ENCODE data around the gene GALNT2.

The GALNT2 gene

DNA sequence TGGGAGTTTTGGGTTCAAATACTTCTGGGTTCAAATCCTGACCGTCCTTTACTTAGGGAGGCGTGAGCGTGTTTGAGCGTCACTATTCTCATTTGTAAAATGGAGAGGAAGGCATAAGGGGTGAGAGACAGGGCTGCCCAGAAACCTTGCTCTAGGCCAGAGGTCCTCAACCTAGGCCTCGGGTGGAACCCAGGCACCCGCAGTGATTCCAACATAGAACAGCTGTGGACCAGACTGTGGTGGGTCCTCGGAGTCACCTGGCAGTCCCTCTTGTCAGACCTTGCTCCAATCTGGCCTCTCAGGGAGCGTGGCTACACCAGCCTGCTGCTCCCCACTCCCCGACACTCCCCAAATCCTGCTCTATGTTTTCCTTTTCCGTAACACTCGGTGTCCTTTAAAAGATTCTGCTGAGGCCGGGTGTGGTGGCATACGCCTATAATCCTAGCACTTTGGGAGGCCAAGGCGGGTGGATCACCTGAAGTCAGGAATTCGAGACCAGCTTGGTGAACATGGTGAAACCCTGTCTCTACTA lies 242.7 kb downstream of the GALNT2 start:
- no peak for DNase-seq

DNA sequence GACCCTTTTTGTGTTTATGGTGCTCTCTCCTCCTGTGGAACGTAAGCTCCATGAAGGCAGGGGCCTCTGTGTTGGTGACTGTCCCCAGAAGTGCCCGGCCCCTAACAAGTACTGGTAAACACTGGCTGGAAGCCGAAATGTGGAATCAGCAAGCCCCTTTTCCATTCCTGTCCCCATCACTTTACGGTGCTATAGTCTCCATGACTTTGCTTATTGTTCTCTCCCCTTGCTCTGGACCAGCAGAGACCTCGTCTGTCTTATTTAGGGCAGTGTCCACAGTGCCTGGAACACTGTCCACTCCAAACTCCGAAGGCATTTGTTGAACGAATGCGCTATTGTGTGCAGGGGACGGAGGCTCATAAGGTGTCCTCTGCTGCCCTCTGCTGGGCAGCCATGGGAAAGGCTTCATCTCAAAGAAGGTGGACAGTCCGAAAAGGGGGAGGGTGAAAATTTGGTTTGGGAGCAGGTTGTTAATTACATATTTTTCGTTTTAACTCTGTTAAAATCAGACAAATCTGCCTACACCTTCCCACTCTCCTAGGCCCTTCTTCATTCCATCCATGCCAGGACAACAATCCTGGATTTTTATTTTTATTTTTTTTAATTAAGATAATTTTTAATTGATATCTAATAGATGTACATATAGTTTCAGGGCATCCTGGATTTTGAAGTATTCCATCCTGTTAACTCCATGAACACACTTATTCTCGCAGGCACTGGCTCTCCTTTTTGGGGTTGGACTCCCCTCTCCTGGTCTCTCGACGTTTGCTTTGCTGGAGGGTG lies 243.5 kb downstream of the GALNT2 start:
- DNase-seq = peak; percentile 70

GRCh38 chr1:230312676-230313075 lies 245.6 kb downstream of the GALNT2 start:
- DNase-seq = no peak

GRCh38 chr1:230313453-230314141 lies 246.6 kb downstream of the GALNT2 start:
- no peak for DNase-seq

- no peak for DNase-seq
These were observed 247.1 kb downstream of the GALNT2 start for GRCh38 chr1:230314142-230314470.

- DNase-seq = no peak
These were observed 248.1 kb downstream of the GALNT2 start for GRCh38 chr1:230315099-230315498.

- no peak for DNase-seq
These were observed 250.1 kb downstream of the GALNT2 start for GRCh38 chr1:230316864-230317745.

GRCh38 chr1:230317823-230318819 lies 251.1 kb downstream of the GALNT2 start:
- DNase-seq = no peak

DNA sequence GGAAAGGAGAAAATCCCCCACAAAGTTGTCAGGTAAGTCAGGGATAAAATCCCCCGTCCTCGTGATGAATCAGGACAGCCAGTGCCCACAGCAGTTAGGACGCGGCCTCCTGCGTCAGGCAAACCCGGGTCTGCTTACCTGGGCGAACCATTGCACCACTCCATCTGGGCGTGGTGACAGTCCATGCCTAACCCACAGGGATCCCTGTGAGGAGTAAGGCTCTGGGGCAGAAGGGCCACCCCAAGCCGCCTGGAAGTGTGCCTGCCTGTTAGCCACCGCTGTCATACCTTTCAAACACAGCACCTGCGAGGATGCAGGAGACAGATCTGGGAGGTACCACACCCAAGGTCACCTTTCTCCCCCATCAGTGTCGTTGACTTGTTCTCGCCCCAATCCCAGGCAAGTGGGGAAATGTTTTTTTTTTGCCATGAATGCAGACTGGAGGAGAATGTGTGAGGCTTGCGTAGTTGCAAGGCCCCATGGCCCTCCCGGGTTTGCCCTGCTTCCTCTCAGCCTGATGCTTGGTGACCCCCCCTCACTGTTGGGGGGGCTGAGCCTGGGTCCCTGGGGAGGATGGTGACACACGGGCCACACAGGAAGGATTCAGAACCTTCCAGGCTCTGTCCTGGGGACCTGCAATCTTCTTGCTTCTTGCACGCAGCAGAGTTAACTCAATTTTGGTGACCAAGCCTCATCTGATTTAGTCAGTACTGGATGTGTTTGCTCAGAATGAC lies 252.1 kb downstream of the GALNT2 start:
- no peak for DNase-seq

DNA sequence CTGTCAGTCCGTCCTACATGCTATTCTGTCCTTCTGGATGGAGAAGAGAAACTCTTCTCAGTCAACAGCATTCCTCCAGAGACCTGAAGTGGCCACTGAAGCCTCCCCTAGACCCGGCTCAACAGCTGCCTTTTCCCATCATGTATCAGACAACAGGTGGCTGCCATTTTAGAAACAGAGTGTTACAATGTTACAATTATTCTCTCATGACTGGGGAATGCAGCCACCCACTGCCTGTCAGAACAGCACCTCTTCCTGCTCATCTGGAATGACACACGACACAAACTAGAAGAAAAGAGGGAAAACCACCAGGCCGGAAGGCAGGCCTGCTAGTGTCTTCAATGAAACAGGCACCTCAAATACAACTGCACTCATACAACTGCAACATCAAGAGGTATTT lies 253.8 kb downstream of the GALNT2 start:
- DNase-seq = no peak

- no peak for DNase-seq
These were observed 254.3 kb downstream of the GALNT2 start for GRCh38 chr1:230321341-230321740.

DNA sequence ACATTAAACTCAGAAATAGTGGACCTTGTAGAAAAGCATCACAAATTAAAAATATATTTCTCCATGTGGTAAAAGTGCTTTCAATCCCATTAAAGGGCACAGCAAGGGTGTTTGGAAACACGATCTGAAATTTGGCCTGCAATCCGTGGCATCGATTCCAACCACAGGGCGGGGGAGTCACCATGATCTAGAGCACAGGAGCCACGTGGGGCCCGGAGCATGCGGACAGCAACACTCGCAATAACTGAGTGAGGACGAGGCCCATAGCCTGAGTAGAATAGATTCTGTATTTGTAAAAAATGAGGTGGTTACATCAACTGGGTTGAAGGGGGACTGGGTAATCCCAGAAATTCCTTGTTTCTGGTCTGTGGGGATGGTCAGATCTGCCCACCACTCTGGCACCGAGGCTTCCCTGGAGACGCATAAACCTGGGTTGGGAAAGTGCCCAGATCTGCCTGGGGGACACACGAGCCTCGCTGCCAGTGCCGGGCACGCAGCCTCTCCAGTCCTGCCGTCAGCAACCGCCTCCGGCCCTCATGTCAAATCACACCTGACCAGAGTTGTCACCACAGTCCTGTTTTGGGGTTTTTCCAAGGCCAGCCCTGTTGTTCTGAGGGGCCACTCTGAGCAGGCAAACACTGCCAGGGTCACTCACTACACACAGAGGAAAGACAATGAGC lies 254.8 kb downstream of the GALNT2 start:
- DNase-seq = no peak

GRCh38 chr1:230322421-230322756 lies 255.4 kb downstream of the GALNT2 start:
- DNase-seq = no peak

DNA sequence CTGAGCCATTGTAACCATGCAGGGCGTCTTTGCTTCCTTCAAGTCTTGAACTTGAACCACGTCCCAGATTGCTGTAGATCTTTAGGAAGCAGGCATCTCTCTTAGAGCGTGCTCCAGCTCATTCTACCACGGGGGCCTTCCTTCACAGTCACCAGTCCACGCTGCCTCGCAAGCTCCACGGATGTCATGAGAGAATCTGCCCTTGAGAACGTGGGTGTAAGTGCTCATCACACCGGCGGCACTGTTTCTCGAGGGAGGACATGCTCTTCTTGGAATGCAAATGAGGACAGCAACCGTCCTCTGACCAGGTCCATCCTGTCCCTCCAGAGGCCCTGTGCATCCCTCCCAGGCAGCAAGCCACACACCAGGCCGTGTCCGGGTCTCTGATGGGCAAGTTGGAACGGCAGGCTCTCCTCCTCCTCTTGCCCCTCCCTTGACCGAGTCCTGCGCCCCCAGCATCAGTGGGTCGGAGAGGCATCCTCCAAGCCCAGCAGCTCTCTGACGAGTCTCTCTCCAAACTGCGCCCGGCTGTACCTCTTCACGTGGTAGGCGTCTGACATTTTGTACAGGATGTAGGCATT lies 256.0 kb downstream of the GALNT2 start:
- no peak for DNase-seq

DNA sequence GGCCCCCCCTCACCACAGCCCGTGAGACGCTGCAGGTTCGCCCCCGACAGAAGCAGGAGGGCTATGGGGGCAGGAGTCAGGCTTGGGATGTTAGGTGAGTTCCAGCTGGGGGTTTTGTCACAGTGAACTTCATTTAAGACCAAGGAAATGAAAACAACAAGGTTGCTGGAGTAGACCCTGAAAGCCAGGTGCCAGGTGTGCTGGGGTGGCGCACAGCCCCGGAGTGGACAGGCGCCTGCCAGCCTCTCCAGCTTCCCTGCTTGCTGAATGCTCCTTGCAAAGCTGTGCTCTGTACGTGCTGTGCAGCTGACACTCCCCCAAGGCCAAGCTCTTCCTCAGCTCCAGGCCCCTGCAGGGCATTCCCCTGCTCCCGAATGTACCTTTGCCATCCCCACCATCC lies 256.6 kb downstream of the GALNT2 start:
- DNase-seq = no peak

DNA sequence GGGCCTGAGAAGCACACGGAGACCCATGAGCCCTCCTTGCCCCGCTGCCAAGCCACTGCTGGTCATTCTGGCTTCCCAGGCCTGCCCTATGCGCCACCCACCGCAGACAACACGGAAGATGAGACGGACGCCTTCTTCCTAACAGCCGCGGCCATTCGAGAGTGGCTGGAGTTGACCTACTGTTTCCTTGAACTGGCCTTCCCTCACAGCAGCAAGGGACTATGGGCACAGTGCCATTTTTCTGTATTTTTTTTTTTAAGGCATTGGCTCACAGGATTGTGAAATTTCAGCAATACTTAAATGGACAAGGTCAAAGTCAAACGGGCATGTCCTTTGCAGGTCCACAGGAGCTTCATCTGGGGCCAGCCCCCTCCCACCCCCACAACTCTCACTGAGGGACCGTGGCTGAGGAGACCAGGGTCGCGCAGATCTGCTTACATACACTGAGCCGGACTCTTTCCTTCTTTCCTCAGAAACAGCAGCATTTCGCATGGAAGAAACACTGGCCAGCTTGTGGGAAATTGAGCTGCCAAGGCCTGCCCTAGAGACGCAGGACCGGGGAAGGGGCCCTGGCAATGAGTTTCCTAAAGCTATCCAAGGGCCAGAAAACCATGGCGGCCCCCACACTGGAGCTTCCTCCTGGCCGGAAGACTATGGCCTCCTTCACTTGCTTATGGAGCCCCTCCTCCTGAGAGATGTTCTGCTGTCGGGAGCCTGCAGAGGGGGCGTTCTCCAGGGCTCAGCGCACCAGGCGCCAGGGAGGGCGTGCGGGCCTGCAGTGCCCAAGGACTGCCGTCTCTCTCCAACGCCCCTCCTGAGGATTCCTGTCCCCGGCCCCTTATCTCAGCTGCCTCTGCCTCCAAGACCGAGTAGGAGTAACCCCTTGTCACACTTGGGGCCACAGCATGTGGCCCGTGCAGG lies 260.2 kb downstream of the GALNT2 start:
- DNase-seq = no peak

DNA sequence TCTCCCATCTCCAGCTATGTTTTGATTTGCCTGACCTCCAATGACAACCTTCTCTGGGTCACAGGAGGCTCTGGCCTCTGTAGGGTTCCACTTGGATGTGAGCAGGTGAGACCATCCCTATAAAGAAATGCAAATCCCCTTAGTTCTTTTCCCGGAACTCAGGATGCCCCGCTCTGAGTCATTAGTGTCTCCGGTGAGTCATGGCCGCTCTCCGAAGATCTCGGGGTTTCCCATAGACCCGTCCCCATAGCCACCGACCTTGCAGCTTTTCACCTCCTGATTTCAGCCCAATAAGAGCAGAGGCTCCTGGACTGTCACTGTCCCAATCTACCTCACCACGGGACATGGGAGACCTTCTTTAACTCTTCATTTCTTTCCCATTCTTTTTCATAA lies 260.9 kb downstream of the GALNT2 start:
- no peak for DNase-seq

DNA sequence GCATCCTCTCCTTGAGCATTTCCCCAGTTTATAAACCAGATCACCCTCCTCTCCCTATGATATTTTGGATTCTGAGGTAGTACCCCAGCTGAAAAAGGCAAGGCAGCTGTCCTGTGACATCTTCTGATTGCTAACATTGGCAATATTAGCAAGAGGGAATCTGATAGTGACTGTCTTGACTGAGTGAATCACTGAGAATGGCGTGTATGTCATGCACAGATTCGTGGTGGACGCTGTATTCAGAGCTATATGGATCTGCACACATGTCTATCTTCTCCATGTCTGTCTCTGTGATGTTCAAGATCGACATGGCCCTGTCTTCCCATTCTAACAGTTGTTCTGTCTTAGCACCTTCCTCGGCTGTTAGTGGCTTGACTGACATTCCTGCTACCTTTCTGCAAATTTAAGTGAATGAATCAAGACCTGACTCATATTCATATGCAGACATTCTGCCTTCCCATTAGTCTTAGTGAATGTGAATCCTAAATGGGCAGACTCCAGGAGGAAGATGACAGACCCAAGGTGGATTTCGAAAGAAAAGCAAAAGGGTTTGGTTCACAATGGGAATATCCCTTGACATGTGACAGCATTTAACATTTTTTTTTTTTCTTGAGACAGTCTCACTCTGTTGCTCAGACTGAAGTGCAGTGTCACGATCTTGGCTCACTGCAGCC lies 261.4 kb downstream of the GALNT2 start:
- no peak for DNase-seq

GRCh38 chr1:230330157-230330556 lies 263.1 kb downstream of the GALNT2 start:
- no peak for DNase-seq
